Stimulated activated CD4-positive, alpha-beta T cell treated with anti-CD3 and anti-CD28 coated beads, Interleukin-15, amount 100 ng/mL, for 48 hours (primary cell): ENCODE data around the gene MYO7A.

Experiments used
- DNase-seq, 2 donors: peaks; one replicate each; pipeline ENCODE4 v3.0.0-alpha.2; 2020; ENCODE audit warnings: low read depth in 2 of 2

The MYO7A gene

DNA sequence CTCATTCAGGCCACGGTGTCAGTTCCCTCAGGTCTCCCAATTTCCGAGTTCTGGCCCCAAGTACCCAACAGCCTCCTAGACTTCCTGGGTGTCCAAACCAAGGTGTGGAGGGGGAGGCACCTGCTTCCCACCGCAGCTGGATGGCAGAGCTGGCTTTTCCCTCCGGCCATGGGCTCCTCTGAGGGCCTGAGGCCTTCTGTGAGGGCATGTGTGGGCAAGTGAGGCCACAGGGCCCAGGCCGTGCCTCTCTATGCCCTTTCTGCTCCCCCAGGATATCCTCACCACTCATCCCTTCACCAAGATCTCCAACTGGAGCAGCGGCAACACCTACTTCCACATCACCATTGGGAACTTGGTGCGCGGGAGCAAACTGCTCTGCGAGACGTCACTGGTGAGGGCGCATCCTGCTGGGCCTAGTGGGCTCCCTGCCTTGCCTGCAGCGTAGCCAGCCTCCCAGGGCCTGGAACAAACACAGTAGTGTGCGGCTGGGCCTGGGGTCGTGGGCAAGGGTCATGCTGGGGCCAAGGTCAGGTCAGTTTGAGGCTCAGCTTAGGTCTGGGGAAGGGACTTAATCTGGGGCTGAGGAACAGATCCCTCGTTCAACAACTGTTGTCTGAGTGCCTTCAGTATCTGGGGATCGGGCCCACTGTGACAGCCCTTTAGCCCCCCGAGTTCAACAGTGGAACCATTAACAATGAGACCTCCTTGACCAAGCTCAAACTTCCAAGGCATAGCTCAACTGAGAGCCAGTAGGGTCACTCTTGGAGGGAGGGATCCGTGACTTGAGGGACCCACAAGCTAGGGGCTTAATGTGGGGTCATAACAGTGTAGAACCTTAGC, 85.8 kb downstream of the MYO7A start:
- DNase-seq: no peak

DNA sequence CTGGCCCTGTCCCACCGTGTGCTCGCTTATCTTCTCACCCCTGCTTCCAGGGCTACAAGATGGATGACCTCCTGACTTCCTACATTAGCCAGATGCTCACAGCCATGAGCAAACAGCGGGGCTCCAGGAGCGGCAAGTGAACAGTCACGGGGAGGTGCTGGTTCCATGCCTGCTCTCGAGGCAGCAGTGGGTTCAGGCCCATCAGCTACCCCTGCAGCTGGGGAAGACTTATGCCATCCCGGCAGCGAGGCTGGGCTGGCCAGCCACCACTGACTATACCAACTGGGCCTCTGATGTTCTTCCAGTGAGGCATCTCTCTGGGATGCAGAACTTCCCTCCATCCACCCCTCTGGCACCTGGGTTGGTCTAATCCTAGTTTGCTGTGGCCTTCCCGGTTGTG, 86.5 kb downstream of the MYO7A start:
- DNase-seq: no peak

DNA sequence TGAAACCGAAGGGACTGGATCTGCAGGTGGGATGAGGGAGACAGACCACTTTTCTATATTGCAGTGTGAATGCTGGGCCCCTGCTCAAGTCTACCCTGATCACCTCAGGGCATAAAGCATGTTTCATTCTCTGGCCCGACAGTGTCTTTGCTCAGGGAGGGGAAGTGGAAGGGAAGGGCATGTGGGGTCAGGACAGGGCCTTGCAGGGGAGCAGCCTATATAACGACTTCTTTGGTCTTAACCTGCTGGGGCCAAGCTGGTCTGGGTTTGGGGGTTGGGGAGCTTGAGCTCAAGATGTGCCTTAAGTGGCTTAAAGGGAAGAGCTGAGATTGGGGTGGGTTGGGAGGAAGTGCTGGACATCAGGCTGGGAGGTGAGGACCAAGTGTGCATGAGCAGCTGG, 87.1 kb downstream of the MYO7A start:
- DNase-seq: no peak

DNA sequence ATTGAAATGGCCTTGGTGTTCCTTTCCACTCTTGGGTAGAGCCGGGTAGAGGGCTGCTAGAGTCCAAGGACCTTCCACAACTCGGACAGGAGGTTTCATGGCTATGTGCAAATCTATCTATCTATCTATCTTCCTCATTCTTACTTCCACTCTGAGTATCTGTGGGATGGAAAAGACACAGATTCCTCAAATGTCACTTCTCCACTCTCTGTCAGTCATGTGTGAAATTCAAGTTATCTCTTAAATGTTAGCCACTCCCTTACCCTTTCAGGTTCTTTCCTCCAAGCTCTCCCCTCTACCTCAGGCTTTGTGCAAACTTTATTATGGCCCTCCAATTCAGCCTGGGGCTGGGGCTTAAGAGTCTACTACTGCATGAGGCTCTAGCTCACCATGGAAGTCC, 89.1 kb downstream of the MYO7A start:
- DNase-seq: no peak

DNA sequence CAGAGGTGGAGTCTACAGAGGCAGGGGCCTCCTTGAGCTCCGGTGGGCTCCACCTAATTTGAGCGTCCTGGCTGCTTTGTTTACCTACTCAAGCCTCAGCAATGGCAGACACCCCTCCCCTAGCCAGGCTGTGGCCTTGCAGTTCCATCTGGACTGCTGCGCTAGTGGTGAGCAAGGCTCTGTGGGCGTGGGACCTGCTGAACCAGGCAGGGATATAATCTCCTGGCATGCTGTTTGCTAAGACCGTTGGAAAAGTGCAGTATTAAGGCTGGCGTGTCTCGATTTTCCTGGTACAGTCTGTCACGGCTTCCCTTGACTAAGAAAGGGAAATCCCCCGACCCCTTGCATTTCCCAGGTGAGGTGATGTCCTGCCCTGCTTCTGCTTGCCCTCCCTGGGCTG, 95.8 kb downstream of the MYO7A start:
- no peak for DNase-seq

GRCh38 chr11:77230878-77231605, 103.0 kb downstream of the MYO7A start:
- no peak for DNase-seq

GRCh38 chr11:77231800-77232199, 103.8 kb downstream of the MYO7A start:
- no peak for DNase-seq

DNA sequence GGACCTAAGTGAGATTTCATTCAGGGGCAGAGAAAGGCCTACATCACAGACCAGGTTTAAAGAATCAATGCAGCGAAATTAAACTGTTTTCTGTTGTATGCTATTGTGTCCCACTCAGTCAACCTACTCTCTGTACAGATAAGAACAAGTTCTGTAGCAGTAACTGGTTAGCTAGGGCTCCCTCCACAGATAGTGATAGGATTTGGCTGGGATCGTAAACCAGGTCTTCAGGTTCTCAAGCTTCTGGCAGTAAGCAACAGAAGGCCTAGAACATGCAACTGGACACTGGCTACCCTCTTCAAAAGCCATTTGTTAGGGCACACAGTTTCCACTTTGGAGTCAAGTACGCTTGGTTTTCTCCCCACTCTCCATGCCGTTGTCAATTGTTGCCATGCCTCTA, 104.2 kb downstream of the MYO7A start:
- no peak for DNase-seq

DNA sequence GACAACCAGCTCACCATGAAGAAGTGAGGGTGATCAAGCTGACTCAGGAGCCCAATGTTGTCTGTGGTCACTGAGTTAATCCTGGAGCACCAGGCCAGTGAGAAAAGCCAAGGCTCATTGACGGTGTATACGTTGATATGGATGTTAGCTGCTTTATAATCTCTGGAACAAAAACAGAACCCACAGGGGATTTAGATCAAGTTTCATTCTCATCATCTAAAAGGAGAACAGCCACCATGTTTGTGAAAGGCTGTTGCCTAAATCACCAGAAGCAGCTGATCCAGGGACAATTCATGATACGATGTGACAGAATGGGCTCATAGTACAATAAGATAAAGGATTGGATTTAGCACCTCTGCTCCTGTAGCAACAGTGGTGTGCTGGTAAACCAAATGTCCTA, 105.0 kb downstream of the MYO7A start:
- DNase-seq: no peak

DNA sequence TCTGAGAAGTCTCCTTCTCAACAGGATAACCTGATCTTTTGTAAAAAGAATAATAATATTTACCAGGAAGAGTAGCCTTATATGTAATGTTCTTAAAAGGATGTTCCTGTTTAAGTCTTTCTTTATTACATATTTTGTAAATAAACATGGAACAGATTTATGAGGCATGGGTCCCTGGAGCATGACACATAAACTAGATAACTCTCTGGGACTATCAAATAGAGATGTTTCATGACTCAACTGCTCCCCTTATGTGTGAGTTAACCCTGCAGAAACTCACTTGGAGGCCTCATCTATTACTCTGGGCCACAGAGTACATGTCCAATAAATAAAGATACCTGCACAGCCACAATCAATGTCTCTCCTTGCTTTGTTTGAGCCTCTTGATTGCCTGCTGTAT, 108.9 kb downstream of the MYO7A start:
- no peak for DNase-seq

DNA sequence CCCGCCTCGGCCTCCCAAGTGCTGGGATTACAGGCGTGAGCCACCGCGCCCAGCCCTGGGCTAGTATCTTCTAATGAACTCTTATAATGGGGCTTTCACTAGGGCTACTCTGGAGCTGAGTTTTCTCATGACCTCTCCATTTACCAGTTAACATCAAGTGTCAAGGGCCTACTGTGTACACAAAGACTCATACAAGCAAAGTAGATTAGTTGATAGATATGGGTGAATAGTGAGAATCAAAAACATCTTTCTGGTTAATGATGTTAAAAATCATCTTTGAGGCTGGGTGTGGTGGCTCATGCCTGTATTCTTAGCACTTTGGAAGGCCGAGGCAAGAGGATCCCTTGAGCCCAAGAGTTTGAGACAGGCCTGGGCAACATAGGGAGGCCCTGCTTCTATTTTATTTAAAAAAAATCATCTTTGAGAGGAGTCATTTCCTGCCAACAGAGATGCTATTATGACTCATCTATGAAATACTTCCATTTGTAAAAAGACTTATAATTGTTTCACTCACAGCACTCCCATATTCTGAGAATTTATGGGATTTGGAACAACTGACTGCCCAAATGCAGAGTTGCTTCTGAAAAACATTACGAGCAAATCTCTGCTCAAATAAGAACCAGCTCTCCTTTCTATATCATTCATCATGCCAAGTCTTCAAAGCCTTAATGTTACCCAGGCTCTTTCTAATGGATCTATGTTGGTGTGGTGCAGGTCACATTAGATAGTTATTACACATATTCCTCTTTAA, 116.4 kb downstream of the MYO7A start:
- no peak for DNase-seq

GRCh38 chr11:77249427-77249826, 121.4 kb downstream of the MYO7A start:
- DNase-seq: no peak

DNA sequence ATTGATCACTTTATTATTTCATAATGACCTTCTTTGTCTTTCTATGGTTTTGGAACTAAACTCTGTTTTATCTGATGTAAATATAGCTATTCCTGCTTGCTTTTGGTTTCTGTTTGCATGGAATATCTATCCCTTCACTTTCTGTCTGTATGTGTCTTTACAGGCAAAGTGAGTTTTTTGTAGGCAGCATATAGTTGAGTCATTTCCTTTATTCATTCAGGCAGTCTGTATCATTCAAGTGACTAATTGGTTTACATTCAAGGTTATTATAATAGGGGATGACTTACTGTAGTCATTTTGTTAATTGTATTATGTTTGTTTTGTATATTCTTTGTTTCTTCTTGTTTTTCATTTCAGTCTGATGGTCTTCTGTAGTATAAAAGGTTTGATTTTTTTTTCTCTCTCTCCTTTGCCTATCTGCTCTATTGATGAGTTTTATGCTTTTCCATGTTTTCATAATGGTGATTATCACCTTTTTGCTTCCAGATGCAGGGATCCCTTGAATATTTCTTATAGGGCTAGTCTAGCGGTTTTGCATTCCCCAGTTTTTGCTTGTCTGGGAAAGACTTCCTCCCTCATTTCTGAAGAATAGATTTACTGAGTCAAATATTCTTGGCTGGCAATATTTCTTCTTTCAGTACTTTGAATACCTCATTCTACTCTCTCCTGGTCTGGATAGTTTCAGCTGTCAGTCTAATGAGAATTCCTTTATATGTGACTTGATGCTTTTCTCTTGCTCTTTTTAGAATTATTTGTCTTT, 123.0 kb downstream of the MYO7A start:
- no peak for DNase-seq

GRCh38 chr11:77252555-77253270, 124.7 kb downstream of the MYO7A start:
- DNase-seq: no peak

- DNase-seq: no peak
Measured at GRCh38 chr11:77253690-77254089, 125.6 kb downstream of the MYO7A start.

DNA sequence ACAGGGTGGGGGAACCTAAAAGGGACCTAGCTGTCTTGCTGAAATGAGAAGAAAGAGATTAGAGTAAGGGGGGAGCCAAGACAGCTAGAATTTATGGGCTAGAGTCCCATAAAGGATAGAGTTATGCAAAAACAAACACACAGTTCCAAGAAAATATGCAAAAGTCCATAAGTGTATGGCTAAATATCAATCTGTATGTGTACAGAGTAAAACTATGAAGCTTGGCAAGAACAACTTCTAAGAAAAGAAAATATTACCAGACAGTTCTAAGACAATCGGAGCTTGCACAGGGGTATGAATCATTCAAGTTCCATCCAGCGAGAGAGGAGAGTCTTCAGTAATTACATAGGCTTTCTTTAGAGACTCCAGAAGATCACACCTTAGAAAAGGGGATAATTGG, 131.6 kb downstream of the MYO7A start:
- DNase-seq: no peak

DNA sequence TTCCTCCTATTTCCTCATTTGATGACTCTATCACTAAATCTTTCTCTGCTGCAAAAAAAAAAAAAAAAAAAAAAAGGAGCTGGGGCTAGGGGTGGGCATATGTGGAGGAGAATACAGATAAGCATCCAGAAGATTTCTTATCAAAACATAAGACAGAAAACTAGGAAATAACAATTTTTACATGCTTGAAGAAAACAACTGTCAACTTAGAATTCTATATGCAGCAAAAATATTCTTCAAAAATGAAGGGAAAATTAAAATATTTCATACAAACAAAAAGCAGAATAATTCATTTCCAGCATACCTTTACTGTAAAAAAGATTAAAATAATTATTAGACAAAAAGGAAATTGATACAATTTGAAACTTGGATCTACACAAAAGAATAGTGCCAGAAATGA, 134.8 kb downstream of the MYO7A start:
- no peak for DNase-seq
